ENCODE measurements around the gene MDH1B.

GRCh38 chr2:206797376-206797775 lies 32.2 kb upstream of the MDH1B start:
- TF ChIP-seq CTCF (IDR thresholded peaks at IDR 0.05): no peak
- TF ChIP-seq POLR2AphosphoS5 (IDR thresholded peaks at IDR 0.05; ENCODE audit: low read depth, low read length): no peak
- no peak for TF ChIP-seq SIN3A (IDR thresholded peaks at IDR 0.05; ENCODE audit: borderline replicate concordance, insufficient read depth, low read depth, low read length)
